Colonic mucosa (tissue), 4 donors: Measurements from ENCODE around the gene HAO2. TPM values are rescaled to one million over a fixed set of nuclear protein-coding genes. Genes with fewer than 3 reads are reported as not detected.

ENCODE experiments used
- DNase-seq: peaks from one replicate; pipeline ENCODE4 v3.0.0-alpha.2; 2020
- H3K27ac ChIP-seq: fragments of 200-600 bp; one replicate; pipeline ENCODE4 v1.8.0; 2021
- H3K27me3 ChIP-seq: fragments of 200-600 bp; one replicate; pipeline ENCODE4 v1.8.0; 2021
- H3K36me3 ChIP-seq: fragments of 200-600 bp; one replicate; pipeline ENCODE4 v1.8.0; 2021
- H3K4me1 ChIP-seq: fragments of 200-600 bp; one replicate; pipeline ENCODE4 v1.8.0; 2021; ENCODE audit warnings: mild to moderate bottlenecking
- H3K4me3 ChIP-seq: fragments of 200-600 bp; one replicate; pipeline ENCODE4 v1.8.0; 2021
- H3K9ac ChIP-seq, 2 donors: one replicate each; pipeline ENCODE4 v1.7.0; 2013; ENCODE audit warnings: control low read depth in 2 of 2, low read depth in 2 of 2, low read length in 2 of 2
- H3K9me3 ChIP-seq: fragments of 200-600 bp; one replicate; pipeline ENCODE4 v1.8.0; 2021
- intact Hi-C: fragments of 100-400 bp; cut with DNase I; formaldehyde crosslinking; loops from one replicate; pipeline ENCODE4 v1.14.1; 2022
- total RNA-seq, 2 donors: library from RNA; stranded (reverse); fragmentation: NEBNext Ultra II Directional in 1 of 2; extraction: Animal tissue kit (Norgen Biotek cat#: 25700) in 1 of 2; gene quantifications; one replicate each; pipeline ENCODE4 v1.2.1, GENCODE V29; 2021
- TF ChIP-seq, protein P1 (sequence below): fragments of 200-600 bp; IDR thresholded peaks from one replicate; pipeline ENCODE4 v1.8.0; 2022; ENCODE audit warnings: antibody characterized with exemption, mild to moderate bottlenecking
- donor health status: healthy.
- donor health status: DM: no; HTN: no; CAD: no.
- donor health status: DM: no; HTN: no; CAD: no.

The HAO2 gene
- total RNA-seq, 2 donors from 2014 or later = not detected

DNA sequence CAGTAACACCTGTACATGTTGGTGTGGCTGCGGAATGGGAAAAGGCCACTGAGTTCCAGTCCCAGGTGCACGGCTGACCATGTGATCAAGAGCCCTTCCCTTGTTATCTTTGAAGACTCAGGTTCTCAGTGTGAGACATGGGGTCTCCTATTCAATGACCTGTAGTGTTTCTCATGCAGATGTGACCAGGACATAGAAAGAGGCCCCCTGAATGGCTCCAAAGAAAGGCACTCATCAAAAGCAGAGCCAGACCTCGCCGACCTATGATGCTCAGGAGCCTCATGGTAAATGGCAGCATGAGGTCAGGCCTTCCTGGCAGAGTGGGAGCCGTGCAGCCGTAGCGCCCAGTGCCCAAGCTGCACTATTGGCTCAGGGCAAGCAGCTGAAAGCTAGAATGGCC lies 42.3 kb upstream of the HAO2 start:
- no peaks in the 10 kb centered on the region for H3K36me3 ChIP-seq
- TF ChIP-seq, protein P1, sequence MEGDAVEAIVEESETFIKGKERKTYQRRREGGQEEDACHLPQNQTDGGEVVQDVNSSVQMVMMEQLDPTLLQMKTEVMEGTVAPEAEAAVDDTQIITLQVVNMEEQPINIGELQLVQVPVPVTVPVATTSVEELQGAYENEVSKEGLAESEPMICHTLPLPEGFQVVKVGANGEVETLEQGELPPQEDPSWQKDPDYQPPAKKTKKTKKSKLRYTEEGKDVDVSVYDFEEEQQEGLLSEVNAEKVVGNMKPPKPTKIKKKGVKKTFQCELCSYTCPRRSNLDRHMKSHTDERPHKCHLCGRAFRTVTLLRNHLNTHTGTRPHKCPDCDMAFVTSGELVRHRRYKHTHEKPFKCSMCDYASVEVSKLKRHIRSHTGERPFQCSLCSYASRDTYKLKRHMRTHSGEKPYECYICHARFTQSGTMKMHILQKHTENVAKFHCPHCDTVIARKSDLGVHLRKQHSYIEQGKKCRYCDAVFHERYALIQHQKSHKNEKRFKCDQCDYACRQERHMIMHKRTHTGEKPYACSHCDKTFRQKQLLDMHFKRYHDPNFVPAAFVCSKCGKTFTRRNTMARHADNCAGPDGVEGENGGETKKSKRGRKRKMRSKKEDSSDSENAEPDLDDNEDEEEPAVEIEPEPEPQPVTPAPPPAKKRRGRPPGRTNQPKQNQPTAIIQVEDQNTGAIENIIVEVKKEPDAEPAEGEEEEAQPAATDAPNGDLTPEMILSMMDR = no peak
- peaks cover 5% of the 10 kb centered on the region for H3K4me1 ChIP-seq
- no peak for DNase-seq
- H3K27ac ChIP-seq = no peak overlapping the region
- no peaks in the 10 kb centered on the region for H3K9me3 ChIP-seq
- H3K9ac ChIP-seq = no peak overlapping the region
- intact Hi-C loops = no loop called here
- no peak overlapping the region for H3K4me3 ChIP-seq
- no peaks in the 10 kb centered on the region for H3K27me3 ChIP-seq

DNA sequence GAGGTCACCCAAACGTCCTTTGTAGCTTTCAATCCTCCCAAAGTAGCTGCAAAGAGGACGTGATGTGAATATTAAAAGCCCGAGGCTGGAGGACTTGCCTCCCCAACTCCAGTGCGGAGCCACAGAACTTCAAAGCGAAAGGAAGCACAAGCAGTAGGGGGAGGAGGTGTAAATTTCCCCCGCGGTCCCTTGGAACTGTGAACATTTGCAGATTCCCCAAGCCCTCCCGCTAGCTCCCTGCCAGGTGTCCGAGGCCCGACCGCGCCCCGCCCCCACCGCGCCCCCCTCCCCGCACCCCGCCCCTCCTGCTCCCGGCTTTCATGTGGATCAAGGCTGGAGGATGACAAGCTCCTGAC lies 41.5 kb upstream of the HAO2 start:
- Histone ChIP-seq H3K27me3 (no peaks in the 10 kb centered on the region), H3K36me3 (no peaks in the 10 kb centered on the region), H3K4me3 (peak overlapping the region; percentile 29), H3K9me3 (no peaks in the 10 kb centered on the region), H3K4me1 (peaks cover 5% of the 10 kb centered on the region), H3K9ac (no peak overlapping the region), H3K27ac (no peak overlapping the region)
- DNase-seq = no peak
- intact Hi-C loops = no loop called here
- TF ChIP-seq, protein P1 = no peak

DNA sequence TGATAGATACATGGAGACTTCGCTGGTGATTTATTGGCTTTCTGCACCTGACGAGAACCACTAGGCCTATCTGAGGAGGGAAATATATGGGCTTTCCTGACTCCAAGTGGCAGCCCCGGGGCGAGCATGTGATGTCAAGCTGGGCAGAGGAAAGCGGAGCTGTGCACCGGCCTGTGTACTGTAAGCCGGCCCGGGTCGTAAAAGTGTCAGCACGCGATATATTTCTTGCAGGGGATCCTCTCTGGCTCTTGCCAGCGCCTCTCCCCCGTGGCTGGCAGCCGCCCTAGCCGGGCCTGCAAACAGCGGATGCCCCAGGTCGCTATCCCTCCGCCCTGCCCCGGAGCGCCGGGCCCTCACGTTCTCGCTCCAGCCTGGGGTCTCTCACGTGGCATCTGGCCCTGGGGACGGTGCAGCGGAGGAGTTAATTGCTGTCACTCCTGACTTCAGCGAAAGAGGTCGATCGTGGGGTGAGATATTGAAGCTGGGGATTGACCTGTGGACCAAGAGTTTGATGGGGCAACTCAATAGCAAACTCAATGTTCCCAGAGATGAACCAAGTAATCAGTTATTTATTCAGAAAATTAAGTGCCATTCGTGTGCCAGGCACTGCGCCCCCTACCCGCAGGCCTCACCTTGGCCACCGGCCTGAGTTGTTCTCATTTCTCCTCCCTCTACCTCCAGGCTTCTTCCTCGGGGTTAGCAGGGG lies 41.0 kb upstream of the HAO2 start:
- intact Hi-C loops = no loop called here
- Histone ChIP-seq H3K36me3 (no peaks in the 10 kb centered on the region), H3K27ac (no peak overlapping the region), H3K4me1 (peaks cover 5% of the 10 kb centered on the region), H3K4me3 (peak overlapping the region; percentile 29), H3K9ac (peak overlapping the region in 1 of 2 donors; percentile 41), H3K9me3 (no peaks in the 10 kb centered on the region), H3K27me3 (no peaks in the 10 kb centered on the region)
- TF ChIP-seq, protein P1 = no peak
- DNase-seq = peak; percentile 49

DNA sequence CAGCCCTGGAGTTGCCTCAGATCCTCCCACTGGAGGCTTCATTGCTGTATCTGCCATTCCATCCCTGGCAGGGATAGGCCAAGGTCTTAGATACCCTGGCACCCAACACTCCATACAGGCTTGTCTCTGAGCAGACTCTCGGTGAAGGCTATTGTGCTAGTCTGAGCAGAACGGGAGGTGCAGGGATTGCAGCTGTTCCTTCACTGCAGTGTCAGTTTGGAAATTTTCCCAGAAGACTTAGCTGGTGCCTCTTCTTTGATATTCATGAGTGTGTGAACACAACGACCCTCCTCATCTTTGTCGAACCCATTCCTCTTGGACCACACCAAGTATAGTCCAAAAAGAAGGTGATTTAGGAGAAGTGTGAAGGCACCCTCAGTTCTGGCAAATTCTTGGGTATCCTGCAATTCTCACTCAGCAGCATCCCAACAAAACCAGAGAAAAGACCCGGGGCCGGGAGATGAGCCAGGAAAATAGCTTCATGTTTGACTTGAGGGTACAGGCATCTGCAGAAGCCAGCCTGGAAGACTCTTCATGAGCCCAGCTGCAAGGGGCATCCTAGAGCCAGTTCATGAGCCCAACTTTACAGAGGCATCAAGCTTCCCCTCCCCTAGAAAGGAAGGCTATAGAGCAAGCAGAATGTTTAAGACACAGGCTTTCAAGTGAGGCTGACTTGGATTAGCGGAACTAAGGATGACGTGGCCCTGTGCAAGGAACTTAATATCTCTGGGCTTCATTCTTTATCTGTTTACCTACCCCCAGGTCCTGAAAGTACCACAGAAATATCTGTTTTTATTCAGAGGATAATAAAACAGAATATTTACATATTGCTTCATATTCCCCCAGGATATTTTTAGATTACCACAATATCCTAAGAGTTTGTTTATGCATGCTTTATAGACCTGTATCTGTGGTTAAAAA lies 38.8 kb upstream of the HAO2 start:
- H3K4me1 ChIP-seq = peaks cover 5% of the 10 kb centered on the region
- no peak overlapping the region for H3K4me3 ChIP-seq
- H3K9me3 ChIP-seq = no peaks in the 10 kb centered on the region
- TF ChIP-seq, protein P1 = no peak
- intact Hi-C loops = no loop called here
- no peaks in the 10 kb centered on the region for H3K27me3 ChIP-seq
- no peaks in the 10 kb centered on the region for H3K36me3 ChIP-seq
- no peak overlapping the region for H3K27ac ChIP-seq
- no peak for DNase-seq
- no peak overlapping the region for H3K9ac ChIP-seq

DNA sequence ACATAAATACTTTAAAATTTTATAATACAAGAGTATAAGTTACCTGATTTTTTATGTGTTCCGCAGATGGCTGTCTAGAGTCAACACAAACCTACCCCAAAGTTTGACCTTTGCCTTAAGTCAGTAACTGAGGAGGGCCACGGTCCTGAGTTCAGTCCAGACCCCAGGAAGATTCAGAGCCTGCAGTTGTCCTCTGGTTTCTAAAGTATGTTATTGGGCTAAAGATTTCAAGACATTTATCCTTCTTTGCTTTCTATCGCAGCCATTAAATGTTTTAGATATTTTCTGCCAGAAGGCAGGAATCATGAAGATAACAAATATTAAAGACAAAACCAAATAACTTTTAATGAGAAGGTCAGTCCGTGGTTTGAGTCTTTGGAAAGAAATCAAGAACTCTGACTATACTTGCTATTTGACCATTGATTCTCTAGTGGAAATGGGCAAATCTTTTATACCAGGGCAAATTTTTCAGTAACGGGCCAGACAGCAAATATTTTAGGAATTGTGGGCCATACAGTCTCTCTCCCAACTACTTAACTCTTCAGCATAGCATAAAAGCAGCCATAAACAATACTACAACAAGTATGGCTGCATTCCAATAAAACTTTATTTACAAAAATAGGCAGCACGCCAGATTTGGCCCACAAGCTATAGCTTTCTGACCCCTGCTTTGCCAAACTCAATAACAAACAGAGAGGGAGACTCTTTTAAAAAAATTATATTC lies 38.0 kb upstream of the HAO2 start:
- H3K9ac ChIP-seq = no peak overlapping the region
- H3K4me1 ChIP-seq = peaks cover 5% of the 10 kb centered on the region
- TF ChIP-seq, protein P1 = no peak
- no peaks in the 10 kb centered on the region for H3K9me3 ChIP-seq
- intact Hi-C loops = no loop called here
- no peaks in the 10 kb centered on the region for H3K27me3 ChIP-seq
- no peaks in the 10 kb centered on the region for H3K36me3 ChIP-seq
- no peak overlapping the region for H3K27ac ChIP-seq
- no peak for DNase-seq
- H3K4me3 ChIP-seq = no peak overlapping the region
